Esophagus muscularis mucosa (tissue), 4 donors: ENCODE data around the gene PDP2. TPM values are rescaled to one million over a fixed set of nuclear protein-coding genes. Genes with fewer than 3 reads are reported as not detected.

Experiments
- DNase-seq: peaks from one replicate; pipeline ENCODE4 v3.0.0-alpha.2; 2017; ENCODE audit errors: extremely low spot score
- H3K27ac ChIP-seq, 4 donors: fragments of 200-600 bp; sonication (generic); replicated peaks in 1 of 4; 1 replicate in 3 of 4; 2 replicates in 1 of 4; pipeline ENCODE4 v1.5.1; 2016 to 2019; ENCODE audit warnings: mild to moderate bottlenecking in 1 of 4
- H3K27me3 ChIP-seq, 4 donors: fragments of 200-600 bp; sonication (generic); one replicate each; pipeline versions ENCODE4 v1.5.1 to v1.6.0; 2016 to 2019
- H3K36me3 ChIP-seq, 4 donors: fragments of 200-600 bp; sonication (generic); one replicate each; pipeline ENCODE4 v1.5.1; 2016 to 2019
- H3K4me1 ChIP-seq, 4 donors: fragments of 200-600 bp; sonication (generic); one replicate each; pipeline ENCODE4 v1.5.1; 2016 to 2019
- H3K4me3 ChIP-seq, 4 donors: fragments of 200-600 bp; sonication (generic); 1 replicate in 2 of 4; 2 replicates in 2 of 4; pipeline ENCODE4 v1.5.1; 2016 to 2019; ENCODE audit warnings: mild to moderate bottlenecking in 4 of 4, moderate library complexity in 1 of 4
- H3K9me3 ChIP-seq, 4 donors: fragments of 200-600 bp; sonication (generic); 1 replicate in 3 of 4; 2 replicates in 1 of 4; pipeline ENCODE4 v1.5.1; 2016 to 2019
- CTCF ChIP-seq, 3 experiments: fragments of 200-600 bp in 2 of 3; fragments of 450-650 bp in 1 of 3; sonication (generic) in 2 of 3; IDR thresholded peaks; one replicate each; pipeline ENCODE4 v1.5.1; 2017 to 2019; ENCODE audit warnings: antibody characterized with exemption in 3 of 3, mild to moderate bottlenecking in 2 of 3, moderate library complexity in 1 of 3
- EP300 ChIP-seq: sonication (generic); formaldehyde crosslinking; IDR thresholded peaks from one replicate; pipeline ENCODE4 v1.6.1; 2017; ENCODE audit warnings: antibody characterized with exemption
- POLR2A ChIP-seq: fragments of 450-650 bp; IDR thresholded peaks from one replicate; pipeline ENCODE4 v1.6.1; 2017; ENCODE audit warnings: antibody characterized with exemption, moderate library complexity, mild to moderate bottlenecking, low read depth
- POLR2AphosphoS5 ChIP-seq, 2 donors: sonication (generic); formaldehyde crosslinking; IDR thresholded peaks; one replicate each; pipeline ENCODE4 v1.6.1; 2017; ENCODE audit warnings: antibody characterized with exemption in 2 of 2
- WGBS: methylation state at CpG from one replicate; pipeline ENCODE4 v1.1.5; 2018; 5-methylcytosine and 5-hydroxymethylcytosine counted together
- intact Hi-C: fragments of 100-400 bp; cut with DNase I; formaldehyde crosslinking; loops from one replicate; pipeline ENCODE4 v1.15.1; 2023
- total RNA-seq, 4 donors: library from RNA; depleted of rRNA; stranded (reverse); fragments of >200 nt; gene quantifications; one replicate each; pipeline versions ENCODE4 v1.1.0 to v1.2.1, GENCODE V29; 2016

Gene PDP2
- total RNA-seq, 4 donors from 2014 or later, result 5.5 to 9.3 (median 7.6) TPM

GRCh38 chr16:66851166-66851964 lies 28.9 kb upstream of the PDP2 start:
- no peak for DNase-seq
- intact Hi-C loops, result no loop called here

GRCh38 chr16:66853261-66854139 lies 26.8 kb upstream of the PDP2 start:
- TF ChIP-seq POLR2A (no peak), POLR2AphosphoS5 (IDR thresholded peaks at IDR 0.05) (no peak), EP300 (no peak), CTCF (IDR thresholded peaks at IDR 0.05) (no peak)
- H3K36me3 ChIP-seq, result no peaks in the 10 kb centered on the region
- DNase-seq, result no peak
- H3K27ac ChIP-seq, result no peak overlapping the region
- intact Hi-C loops, result no loop called here
- H3K4me1 ChIP-seq, result no peaks in the 10 kb centered on the region
- H3K27me3 ChIP-seq, result peaks cover 0 to 13% (median 0%) of the 10 kb centered on the region in 4 donors
- 81% methylated on average over 12 of the region's 15 CpGs for WGBS
- no peak overlapping the region for H3K4me3 ChIP-seq
- H3K9me3 ChIP-seq, result no peaks in the 10 kb centered on the region

More at GRCh38 chr16:66851166-66851964, 28.9 kb upstream of the PDP2 start:
- WGBS, result 86% methylated on average over 8 of the region's 13 CpGs
- Histone ChIP-seq H3K27ac (no peak overlapping the region), H3K9me3 (no peaks in the 10 kb centered on the region), H3K36me3 (no peaks in the 10 kb centered on the region), H3K4me3 (no peak overlapping the region), H3K4me1 (no peaks in the 10 kb centered on the region), H3K27me3 (peaks cover 0 to 34% (median 0%) of the 10 kb centered on the region in 4 donors)
- no peak for TF ChIP-seq EP300
- no peak for TF ChIP-seq CTCF (IDR thresholded peaks at IDR 0.05)
- TF ChIP-seq POLR2A, result no peak
- no peak for TF ChIP-seq POLR2AphosphoS5 (IDR thresholded peaks at IDR 0.05)

GRCh38 chr16:66856184-66856730 lies 24.1 kb upstream of the PDP2 start:
- no peaks in the 10 kb centered on the region for H3K9me3 ChIP-seq
- no peak overlapping the region for H3K4me3 ChIP-seq
- no peak overlapping the region for H3K27ac ChIP-seq
- intact Hi-C loops, result no loop called here
- DNase-seq, result no peak
- no peaks in the 10 kb centered on the region for H3K27me3 ChIP-seq
- TF ChIP-seq CTCF (IDR thresholded peaks at IDR 0.05) (no peak), EP300 (no peak), POLR2AphosphoS5 (IDR thresholded peaks at IDR 0.05) (no peak), POLR2A (no peak)
- H3K36me3 ChIP-seq, result no peaks in the 10 kb centered on the region
- H3K4me1 ChIP-seq, result peaks cover 6 to 15% (median 14%) of the 10 kb centered on the region in 4 donors
- WGBS, result 97% methylated on average over 6 of the region's 6 CpGs

- H3K27ac ChIP-seq, result no peak overlapping the region
- peaks cover 6 to 15% (median 14%) of the 10 kb centered on the region in 4 donors for H3K4me1 ChIP-seq
- H3K27me3 ChIP-seq, result no peaks in the 10 kb centered on the region
- no peaks in the 10 kb centered on the region for H3K36me3 ChIP-seq
- H3K4me3 ChIP-seq, result no peak overlapping the region
- H3K9me3 ChIP-seq, result no peaks in the 10 kb centered on the region
- no CpG with 5 or more reads among the region's 2 CpGs for WGBS
- TF ChIP-seq CTCF (IDR thresholded peaks at IDR 0.05), result no peak
- no peak for TF ChIP-seq POLR2A
- TF ChIP-seq EP300, result no peak
- TF ChIP-seq POLR2AphosphoS5 (IDR thresholded peaks at IDR 0.05), result no peak
- no peak for DNase-seq
- intact Hi-C loops, result no loop called here
Observed at GRCh38 chr16:66856801-66857200, 23.5 kb upstream of the PDP2 start.
